CD1c-positive myeloid dendritic cell (primary cell): ENCODE results near the gene TRPV6.

Source experiments
- DNase-seq: peaks from one replicate; pipeline ENCODE4 v3.0.0-alpha.2; 2016; ENCODE audit errors: extremely low spot score

TRPV6 gene

GRCh38 chr7:142868986-142869415, 16.5 kb downstream of the TRPV6 start:
- DNase-seq: no peak

- DNase-seq: no peak
Measured at GRCh38 chr7:142868188-142868985, 17.2 kb downstream of the TRPV6 start.

GRCh38 chr7:142867398-142868187, 18.0 kb downstream of the TRPV6 start:
- no peak for DNase-seq

GRCh38 chr7:142867097-142867378, 18.5 kb downstream of the TRPV6 start:
- DNase-seq: no peak

- DNase-seq: no peak
Measured at GRCh38 chr7:142866361-142867096, 19.0 kb downstream of the TRPV6 start.

GRCh38 chr7:142865766-142866165, 19.8 kb downstream of the TRPV6 start:
- DNase-seq: no peak

- no peak for DNase-seq
Measured at GRCh38 chr7:142864980-142865747, 20.4 kb downstream of the TRPV6 start.

GRCh38 chr7:142863891-142864685, 21.5 kb downstream of the TRPV6 start:
- DNase-seq: no peak

- DNase-seq: no peak
Measured at GRCh38 chr7:142862786-142863400, 22.7 kb downstream of the TRPV6 start.

- no peak for DNase-seq
Measured at GRCh38 chr7:142862351-142862750, 23.2 kb downstream of the TRPV6 start.

GRCh38 chr7:142860968-142861367, 24.6 kb downstream of the TRPV6 start:
- DNase-seq: no peak

- no peak for DNase-seq
Measured at GRCh38 chr7:142859829-142860228, 25.7 kb downstream of the TRPV6 start.

GRCh38 chr7:142859411-142859810, 26.1 kb downstream of the TRPV6 start:
- no peak for DNase-seq

- no peak for DNase-seq
Measured at GRCh38 chr7:142857625-142858024, 27.9 kb downstream of the TRPV6 start.

- no peak for DNase-seq
Measured at GRCh38 chr7:142856565-142857245, 28.8 kb downstream of the TRPV6 start.

- no peak for DNase-seq
Measured at GRCh38 chr7:142855756-142856564, 29.6 kb downstream of the TRPV6 start.

GRCh38 chr7:142855114-142855743, 30.3 kb downstream of the TRPV6 start:
- DNase-seq: no peak

- DNase-seq: peak; percentile 74
Measured at GRCh38 chr7:142854372-142855113, 31.0 kb downstream of the TRPV6 start, which contains the start of gene EPHB6. EPHB6 (plus strand) TSS chr7:142855076; CDS start chr7:142863228, 8,152 bp downstream.
